Stimulated activated CD4-positive, alpha-beta T cell treated with anti-CD3 and anti-CD28 coated beads, Interleukin-15, amount 100 ng/mL, for 24 hours (primary cell): Measurements from ENCODE around the gene SLC24A4.
A peak's percentile ranks its signal among the peaks of the same experiment; 100 is the strongest.
"Not testable (repeated sequence)": the region's sequence is repeated elsewhere in the genome, so short reads cannot be mapped to it uniquely, and the experiment has no call there.

Experiments used
- DNase-seq: peaks from one replicate; pipeline ENCODE4 v3.0.0-alpha.2; 2020

The SLC24A4 gene

GRCh38 chr14:92528486-92529100 lies 205.6 kb downstream of the SLC24A4 start:
- DNase-seq, result no peak

- no peak for DNase-seq
Measured at GRCh38 chr14:92529903-92530302, 206.9 kb downstream of the SLC24A4 start.

GRCh38 chr14:92531106-92531873 lies 208.3 kb downstream of the SLC24A4 start:
- DNase-seq, result peak; percentile 61

- DNase-seq, result no peak
Measured at GRCh38 chr14:92532490-92533163, 209.7 kb downstream of the SLC24A4 start.

GRCh38 chr14:92534932-92535643 lies 212.1 kb downstream of the SLC24A4 start:
- DNase-seq, result peak; percentile 31

GRCh38 chr14:92536231-92536630 lies 213.3 kb downstream of the SLC24A4 start:
- not testable (repeated sequence) for DNase-seq

- no peak for DNase-seq
Measured at GRCh38 chr14:92538412-92538985, 215.5 kb downstream of the SLC24A4 start.

GRCh38 chr14:92539419-92539818 lies 216.5 kb downstream of the SLC24A4 start:
- DNase-seq, result no peak

GRCh38 chr14:92539875-92540274 lies 216.9 kb downstream of the SLC24A4 start:
- DNase-seq, result no peak

GRCh38 chr14:92540472-92541048 lies 217.6 kb downstream of the SLC24A4 start:
- DNase-seq, result no peak

GRCh38 chr14:92542766-92543554 lies 220.0 kb downstream of the SLC24A4 start:
- DNase-seq, result no peak

GRCh38 chr14:92544051-92544720 lies 221.2 kb downstream of the SLC24A4 start:
- no peak for DNase-seq

- DNase-seq, result no peak
Measured at GRCh38 chr14:92546347-92547053, 223.5 kb downstream of the SLC24A4 start.

- no peak for DNase-seq
Measured at GRCh38 chr14:92549105-92549858, 226.3 kb downstream of the SLC24A4 start.

- DNase-seq, result no peak
Measured at GRCh38 chr14:92549859-92550230, 226.9 kb downstream of the SLC24A4 start.
